GM21737 (cell line): Measurements from ENCODE around the gene ZNF717.
"Not testable (repeated sequence)": the region's sequence is repeated elsewhere in the genome, so short reads cannot be mapped to it uniquely, and the experiment has no call there.

ENCODE experiments used
- ATAC-seq: cut with Tn5 transposase; IDR thresholded peaks from one replicate; pipeline ENCODE4 v1.9.1; 2021; ENCODE audit warnings: mild to moderate bottlenecking, moderate library complexity; ENCODE audit not compliant: unreplicated experiment

The ZNF717 gene

DNA sequence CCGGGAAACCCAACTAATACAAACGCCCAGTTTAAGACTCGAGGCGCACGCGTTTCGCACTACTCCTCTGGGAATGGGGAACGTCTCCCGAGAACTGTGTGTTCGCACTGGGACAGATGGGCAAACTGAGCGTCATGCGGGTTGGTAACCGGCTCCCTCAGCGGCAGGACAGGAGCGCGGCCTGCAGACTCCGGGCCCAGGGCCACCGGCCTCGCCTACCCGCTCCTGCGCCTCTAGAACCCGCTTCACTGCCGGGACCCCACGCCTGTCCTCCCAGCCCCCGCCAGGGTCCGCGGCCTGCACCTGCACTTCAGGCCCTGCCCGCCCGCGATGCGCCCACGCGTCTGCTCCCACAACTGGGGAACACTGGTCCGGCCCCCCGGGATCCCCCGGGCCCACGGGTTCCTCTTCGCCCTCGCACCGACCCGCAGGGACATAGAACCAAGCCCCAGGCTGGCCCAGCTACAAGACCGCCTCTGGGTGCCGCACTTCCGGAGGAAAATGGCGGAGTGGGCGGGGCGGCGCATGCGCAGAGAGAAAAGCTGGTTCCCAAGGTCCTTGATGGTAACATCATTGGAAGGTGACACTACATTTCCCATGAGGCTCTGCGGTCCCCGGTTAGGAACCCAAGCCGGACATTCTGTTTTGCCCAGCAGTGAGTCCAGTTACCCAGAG, at the start of gene ZNF717:
Gene ZNF717 (minus strand): TSS at position 469 of the 675 bp plus-strand sequence. CDS start 2,187 bp downstream, outside the sequence.
- not testable (repeated sequence) for ATAC-seq

DNA sequence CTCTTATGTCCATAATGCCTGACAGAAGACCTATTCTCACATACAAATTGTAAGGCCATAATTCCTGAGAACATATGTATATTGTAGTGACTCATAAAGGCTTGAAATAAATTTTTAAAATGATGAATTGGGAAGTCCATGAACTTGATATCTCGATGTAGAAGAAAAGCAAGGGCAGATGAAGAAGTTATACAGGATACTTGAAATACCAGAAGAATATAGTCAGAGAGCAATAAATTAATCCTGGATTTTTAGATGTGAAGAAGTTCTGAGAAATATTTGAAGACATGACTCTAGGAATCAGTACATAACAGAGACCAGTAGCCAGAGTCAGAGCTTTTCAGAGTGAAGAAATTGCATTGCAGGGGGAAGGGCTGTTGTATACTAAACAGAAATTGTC, 45.7 kb upstream of the ZNF717 start:
- ATAC-seq, result not testable (repeated sequence)

DNA sequence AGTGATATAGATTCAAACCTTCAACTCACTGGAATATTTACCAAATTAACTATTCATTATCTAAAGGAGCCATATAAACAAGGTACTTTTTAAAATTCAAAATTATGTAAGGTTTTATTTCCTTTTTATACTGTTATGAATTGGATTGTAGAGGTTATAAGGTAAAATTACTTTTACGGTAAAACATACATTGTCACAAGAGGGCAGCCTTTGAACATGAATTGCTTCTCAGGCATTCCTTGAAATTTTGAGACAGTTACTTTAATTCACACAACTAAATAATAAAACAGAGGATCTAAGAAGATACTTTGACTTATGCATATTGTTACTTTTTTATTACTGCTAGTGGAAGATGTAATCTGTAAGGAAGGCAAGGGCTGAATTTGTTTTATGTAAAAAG, 32.7 kb upstream of the ZNF717 start:
- ATAC-seq, result not testable (repeated sequence)

DNA sequence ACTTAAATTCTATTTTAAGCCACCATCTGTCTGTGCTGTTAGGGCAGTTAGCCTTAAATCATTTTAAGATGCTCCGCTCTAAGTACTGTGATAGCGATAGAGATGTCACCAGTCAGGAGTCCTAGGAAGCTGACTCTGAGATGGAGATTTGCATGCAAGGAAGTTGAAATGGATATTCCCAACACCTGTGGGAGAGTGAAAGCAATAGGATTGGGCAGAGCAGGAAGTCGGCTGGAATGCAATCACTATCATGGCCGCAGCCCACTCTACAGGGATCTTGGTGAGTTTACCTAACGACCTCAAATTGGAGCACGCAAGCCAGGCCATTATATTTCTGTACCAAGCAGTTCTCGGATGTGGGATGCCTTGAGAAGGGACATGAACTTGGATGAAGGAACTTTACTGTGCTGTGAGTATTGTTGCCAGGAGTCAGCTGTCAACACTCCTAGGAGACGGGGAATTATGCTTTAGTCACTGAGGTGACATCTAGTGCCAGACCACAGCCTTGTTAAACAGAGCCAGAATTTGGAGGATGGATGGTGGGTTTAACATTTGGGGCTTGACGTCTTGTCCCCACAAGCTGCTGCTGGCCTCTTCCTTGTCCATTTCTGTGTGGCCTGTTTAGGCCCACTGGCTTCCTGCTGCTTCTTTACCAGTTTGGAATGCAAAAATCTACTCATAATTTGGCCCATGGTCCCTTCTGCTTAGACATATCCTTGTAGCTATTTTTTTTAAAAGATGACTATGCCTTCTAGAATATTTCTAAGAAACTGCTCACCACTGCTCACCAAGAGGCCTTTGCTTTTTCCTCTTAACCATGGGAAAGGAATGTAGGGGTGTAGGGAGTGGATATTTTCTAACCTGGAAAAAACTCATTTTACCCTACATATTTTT, 31.2 kb upstream of the ZNF717 start:
- ATAC-seq, result not testable (repeated sequence)

DNA sequence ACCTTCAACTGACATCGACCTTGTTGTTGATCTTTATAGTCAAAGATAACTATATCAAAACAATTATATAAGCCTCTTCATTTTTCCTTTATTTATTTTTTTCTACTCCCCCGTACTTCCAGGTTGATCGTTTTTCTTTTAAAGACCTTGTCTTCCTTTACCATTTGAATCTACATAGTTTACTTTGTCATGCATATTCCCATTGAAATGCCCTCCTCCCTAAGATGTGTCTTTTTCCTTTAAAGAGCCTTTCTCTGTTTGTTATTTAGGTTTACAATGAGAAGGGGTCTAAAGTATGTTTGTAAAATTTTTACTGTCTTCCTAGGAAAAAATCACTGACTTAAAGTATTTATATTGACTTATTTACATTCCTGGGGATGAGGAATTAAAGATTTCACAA, 29.4 kb upstream of the ZNF717 start:
- ATAC-seq, result no peak

DNA sequence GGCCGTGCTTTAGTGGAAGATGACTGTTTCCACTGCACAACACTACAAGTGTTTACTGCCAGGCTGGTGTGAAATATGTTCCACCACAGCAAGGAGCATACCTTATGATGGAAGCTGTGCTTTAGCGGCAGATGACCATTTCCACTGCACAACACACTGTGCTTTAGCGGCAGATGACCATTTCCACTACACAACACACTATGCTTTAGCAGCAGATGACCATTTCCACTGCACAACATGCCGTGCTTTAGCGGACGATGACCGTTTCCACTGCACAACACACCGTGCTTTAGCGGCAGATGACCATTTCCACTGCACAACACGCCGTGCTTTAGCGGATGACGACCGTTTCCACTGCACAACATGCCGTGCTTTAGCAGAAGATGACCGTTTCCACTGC, 2.8 kb downstream of the ZNF717 start:
- no peak for ATAC-seq

DNA sequence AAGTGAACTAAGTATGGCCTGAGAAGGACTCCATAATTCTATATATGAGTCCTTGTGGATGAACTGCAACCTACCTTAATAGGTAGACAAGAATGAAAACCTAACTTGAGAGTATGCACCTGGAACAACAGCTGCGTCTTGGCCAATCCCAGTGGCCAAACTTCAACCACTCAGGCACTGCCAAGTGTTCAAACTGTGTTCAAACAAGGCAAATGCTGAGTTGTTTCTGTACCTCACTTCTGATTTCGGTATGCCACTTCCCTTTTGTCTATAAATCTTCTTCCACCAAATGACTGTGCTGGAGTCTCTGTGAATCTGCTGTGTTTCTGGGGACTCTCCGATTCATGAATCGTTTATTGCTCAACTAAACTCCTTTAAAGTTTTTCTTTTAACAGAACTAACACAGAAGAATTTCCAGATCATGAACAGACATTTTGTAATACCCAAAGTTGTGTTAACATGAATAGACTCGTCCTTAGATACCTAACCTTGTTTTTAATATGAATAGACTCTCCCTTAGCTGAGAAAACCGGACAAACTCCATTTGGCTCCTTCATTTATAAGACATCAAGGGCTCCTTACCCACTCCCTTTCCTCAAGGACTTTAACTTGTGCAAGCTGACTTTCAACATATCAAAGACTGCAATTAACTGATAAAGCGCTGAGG, 4.1 kb downstream of the ZNF717 start:
- no peak for ATAC-seq

DNA sequence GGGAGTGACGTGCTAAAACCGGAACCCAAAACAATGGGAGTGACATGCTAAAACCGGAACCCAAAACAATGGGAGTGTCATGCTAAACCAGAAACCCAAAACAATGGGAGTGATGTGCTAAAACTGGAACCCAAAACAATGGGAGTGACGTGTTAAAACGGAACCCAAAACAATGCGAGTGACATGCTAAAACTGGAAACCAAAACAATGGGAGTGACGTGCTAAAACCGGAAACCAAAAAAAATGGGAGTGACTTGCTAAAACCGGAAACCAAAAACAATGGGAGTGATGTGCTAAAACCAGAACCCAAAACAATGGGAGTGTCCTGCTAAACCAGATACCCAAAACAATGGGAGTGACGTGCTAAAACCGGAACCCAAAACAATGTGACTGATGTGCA, 7.6 kb downstream of the ZNF717 start:
- ATAC-seq, result not testable (repeated sequence)

DNA sequence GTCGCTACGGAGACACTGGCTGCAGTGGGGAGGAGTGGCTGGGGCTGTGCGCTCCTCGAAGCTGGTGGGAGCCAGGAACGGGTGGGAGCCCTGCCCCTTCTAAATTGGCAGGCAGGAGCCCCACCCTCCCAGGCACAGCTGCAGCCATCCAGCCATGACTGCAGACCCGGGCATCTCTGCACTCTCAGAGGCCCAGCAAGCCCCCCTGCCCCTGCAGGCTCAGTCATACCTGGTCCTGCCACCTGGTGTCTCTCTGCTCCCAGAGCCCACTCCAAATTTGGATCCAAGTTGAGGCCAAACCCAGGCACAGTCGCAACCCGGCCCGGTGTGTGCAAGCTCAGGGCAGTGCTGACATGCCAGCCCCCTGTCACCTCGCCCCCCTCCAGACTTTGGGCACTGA, 13.7 kb downstream of the ZNF717 start:
- not testable (repeated sequence) for ATAC-seq

DNA sequence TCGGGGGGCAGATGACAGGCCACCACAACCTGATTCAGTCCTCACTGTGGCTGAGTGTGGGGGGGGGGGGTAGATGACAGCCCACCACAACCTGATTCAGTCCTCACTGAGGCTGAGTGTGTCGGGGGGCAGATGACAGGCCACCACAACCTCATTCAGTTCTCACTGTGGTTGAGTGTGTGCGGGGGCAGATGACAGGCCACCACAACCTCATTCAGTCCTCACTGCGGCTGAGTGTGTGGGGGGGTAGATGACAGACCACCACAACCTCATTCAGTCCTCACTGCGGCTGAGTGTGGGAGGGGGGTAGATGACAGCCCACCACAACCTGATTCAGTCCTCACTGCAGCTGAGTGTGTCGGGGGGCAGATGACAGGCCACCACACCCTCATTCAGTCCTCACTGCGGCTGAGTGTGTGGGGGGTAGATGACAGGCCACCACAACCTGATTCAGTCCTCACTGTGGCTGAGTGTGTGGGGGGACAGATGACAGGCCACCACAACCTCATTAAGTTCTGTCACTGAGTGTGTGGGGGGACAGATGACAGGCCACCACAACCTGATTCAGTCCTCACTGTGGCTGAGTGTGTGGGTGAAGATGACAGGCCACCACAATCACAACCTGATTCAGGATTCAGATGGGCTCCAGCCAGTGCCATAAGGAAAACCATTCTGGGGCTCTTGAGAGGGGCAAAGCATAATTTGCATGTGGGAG, 16.9 kb downstream of the ZNF717 start:
- no peak for ATAC-seq

DNA sequence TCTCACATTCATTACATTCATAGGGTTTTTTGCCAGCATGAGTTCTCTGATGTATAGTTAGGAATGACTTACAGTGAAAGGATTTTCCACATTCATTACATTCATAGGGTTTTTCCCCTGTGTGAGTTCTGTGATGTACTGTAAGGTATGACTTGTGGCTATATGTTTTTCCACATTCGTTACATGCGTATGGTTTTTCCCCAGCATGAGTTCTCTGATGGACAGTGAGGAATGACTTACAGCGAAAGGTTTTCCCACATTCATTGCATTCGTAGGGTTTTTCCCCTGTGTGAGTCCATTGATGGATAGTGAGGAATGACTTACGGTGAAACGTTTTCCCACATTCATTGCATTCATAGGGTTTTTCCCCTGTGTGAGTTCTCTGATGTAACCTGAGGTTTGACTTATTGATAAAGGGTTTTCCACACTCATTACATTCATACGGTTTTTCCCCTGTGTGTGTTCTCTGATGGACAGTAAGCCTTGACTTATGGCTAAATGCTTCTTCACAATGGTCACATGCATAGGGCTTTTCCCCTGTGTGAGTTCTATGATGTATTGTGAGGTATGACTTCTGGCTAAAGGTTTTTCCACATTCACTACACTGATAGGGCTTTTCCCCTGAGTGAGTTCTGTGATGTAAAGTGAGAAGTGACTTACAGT, 47.4 kb downstream of the ZNF717 start:
- ATAC-seq, result no peak

DNA sequence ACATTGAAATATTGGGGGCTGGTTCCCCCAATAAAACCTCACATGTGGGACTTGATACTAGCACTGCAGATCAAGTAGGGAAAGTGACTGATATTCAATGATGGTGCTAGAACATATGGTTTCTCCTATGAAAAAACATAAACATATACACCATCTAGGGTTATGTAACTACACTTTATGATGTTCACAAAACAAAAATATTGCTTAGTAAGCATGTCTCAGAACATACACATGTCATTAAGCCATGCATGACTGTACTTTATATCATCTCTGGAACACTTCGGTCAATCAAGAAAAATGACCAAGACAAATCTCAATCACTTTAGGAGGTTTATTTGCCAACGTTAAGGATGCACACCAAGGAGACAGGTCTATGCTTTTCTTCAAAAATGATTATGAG, 57.4 kb downstream of the ZNF717 start:
- ATAC-seq, result no peak

DNA sequence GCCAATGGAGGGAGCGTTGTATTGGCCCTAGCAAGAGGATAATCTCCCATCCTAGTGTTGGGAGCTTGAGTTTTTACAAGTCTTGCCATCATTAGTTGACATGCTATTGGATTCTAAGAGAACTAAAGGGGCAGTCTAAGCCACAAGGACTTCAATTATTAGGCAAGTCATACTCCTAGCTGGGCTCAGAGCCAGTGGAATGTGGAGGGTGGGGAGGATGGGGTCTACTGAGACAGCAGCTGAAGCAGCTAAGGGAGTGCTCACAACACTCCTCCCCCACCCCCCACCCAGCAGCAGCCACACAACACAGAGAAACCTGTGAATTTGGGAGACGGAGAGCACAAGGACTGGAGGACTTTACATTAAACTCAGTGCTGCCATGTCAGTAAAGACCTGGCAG, 93.3 kb downstream of the ZNF717 start:
- ATAC-seq, result no peak

DNA sequence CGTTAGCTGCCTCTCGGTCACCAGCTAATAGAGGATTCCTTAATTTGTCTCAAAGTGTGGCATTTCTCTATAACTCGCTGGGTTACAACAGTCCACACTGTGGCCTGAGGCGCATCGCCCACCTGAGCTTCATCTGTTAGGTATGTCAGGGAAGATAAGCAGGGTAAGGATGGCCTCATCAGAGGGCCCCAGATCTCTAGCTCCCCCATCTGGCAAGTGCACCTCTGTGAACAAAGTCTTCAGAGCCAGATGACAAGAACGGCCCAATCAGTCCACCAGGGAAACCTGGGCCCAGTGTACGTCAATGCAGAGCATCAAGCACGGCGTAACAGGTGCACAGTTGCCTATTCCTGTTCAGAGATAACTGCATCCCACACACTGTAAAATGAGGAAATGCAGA, 98.0 kb downstream of the ZNF717 start:
- no peak for ATAC-seq
